Esophagus squamous epithelium (tissue), 5 donors: ENCODE results near the gene GAMT. TPM values are rescaled to one million over a fixed set of nuclear protein-coding genes. Genes with fewer than 3 reads are reported as not detected.
A peak's percentile ranks its signal among the peaks of the same experiment; 100 is the strongest.

Experiments
- DNase-seq: peaks from one replicate; lab custom pipeline; 2025; lab: John Stamatoyannopoulos, UW
- H3K27ac ChIP-seq, 4 donors: fragments of 200-600 bp; sonication (generic); one replicate each; pipeline ENCODE4 v1.5.1; 2016 to 2019; ENCODE audit warnings: mild to moderate bottlenecking in 1 of 4
- H3K27me3 ChIP-seq, 4 donors: fragments of 200-600 bp; sonication (generic); 1 replicate in 3 of 4; 2 replicates in 1 of 4; pipeline versions ENCODE4 v1.5.1 to v1.6.0; 2017 to 2021; ENCODE audit warnings: antibody characterized with exemption in 1 of 4
- H3K36me3 ChIP-seq, 3 donors: fragments of 200-600 bp; sonication (generic); one replicate each; pipeline ENCODE4 v1.5.1; 2016 to 2019
- H3K4me1 ChIP-seq, 3 donors: fragments of 200-600 bp; sonication (generic); one replicate each; pipeline ENCODE4 v1.5.1; 2017 to 2019
- H3K4me3 ChIP-seq, 4 donors: fragments of 200-600 bp; sonication (generic); 1 replicate in 3 of 4; 2 replicates in 1 of 4; pipeline ENCODE4 v1.5.1; 2016 to 2019; ENCODE audit warnings: mild to moderate bottlenecking in 2 of 4, moderate library complexity in 1 of 4
- H3K9me3 ChIP-seq, 3 donors: fragments of 200-600 bp; sonication (generic); one replicate each; pipeline ENCODE4 v1.5.1; 2016 to 2019
- CTCF ChIP-seq, 6 experiments: fragments of 450-650 bp in 4 of 6; fragments of 200-600 bp in 2 of 6; sonication (generic) in 2 of 6; IDR thresholded peaks; one replicate each; pipeline ENCODE4 v1.5.1; 2016 to 2019; ENCODE audit warnings: antibody characterized with exemption in 6 of 6, mild to moderate bottlenecking in 4 of 6, moderate library complexity in 4 of 6
- POLR2A ChIP-seq, 4 donors: fragments of 450-650 bp; IDR thresholded peaks; one replicate each; pipeline ENCODE4 v1.6.1; 2017; ENCODE audit warnings: antibody characterized with exemption in 4 of 4, mild to moderate bottlenecking in 4 of 4, moderate library complexity in 3 of 4
- WGBS, 2 donors: methylation state at CpG; one replicate each; pipeline ENCODE4 v1.1.5; 2018; 5-methylcytosine and 5-hydroxymethylcytosine counted together
- intact Hi-C: fragments of 100-400 bp; cut with DNase I; formaldehyde crosslinking; loops from one replicate; pipeline ENCODE4 v1.15.0; 2022
- total RNA-seq, 4 donors: library from RNA; depleted of rRNA; stranded (reverse); fragments of >200 nt; gene quantifications; one replicate each; pipeline ENCODE4 v1.1.0, GENCODE V29; 2016
- donor health status: DM: yes; HTN: yes; CAD: no.

GAMT gene
- total RNA-seq, 4 donors from 2014 or later, result 2.4 to 40.0 (median 13.1) TPM

GRCh38 chr19:1429750-1430149 is 28.4 kb upstream of the GAMT start:
- WGBS, 2 donors, result 100% methylated on average over 2 of the region's 14 CpGs; no CpG with 5 or more reads in 1 of the 2 donors
- Histone ChIP-seq H3K27ac (no peak overlapping the region), H3K9me3 (no peaks in the 10 kb centered on the region), H3K27me3 (no peaks in the 10 kb centered on the region), H3K36me3 (peaks cover 29 to 100% (median 66%) of the 10 kb centered on the region in 3 donors), H3K4me3 (no peak overlapping the region), H3K4me1 (peaks cover under 1 to 32% (median 6%) of the 10 kb centered on the region in 3 donors)
- no peak for TF ChIP-seq CTCF (IDR thresholded peaks at IDR 0.05)
- TF ChIP-seq POLR2A (IDR thresholded peaks at IDR 0.05), result no peak
- intact Hi-C loops, result no loop called here
- DNase-seq, result no peak

GRCh38 chr19:1428738-1429391 is 27.5 kb upstream of the GAMT start:
- no peak overlapping the region for H3K4me3 ChIP-seq
- H3K27ac ChIP-seq, result peak overlapping the region in 1 of 4 donors; percentile 18
- intact Hi-C loops, result no loop called here
- no peak for DNase-seq
- no peak for TF ChIP-seq POLR2A (IDR thresholded peaks at IDR 0.05)
- peaks cover 23 to 100% (median 61%) of the 10 kb centered on the region in 3 donors for H3K36me3 ChIP-seq
- H3K9me3 ChIP-seq, result no peaks in the 10 kb centered on the region
- no peaks in the 10 kb centered on the region for H3K27me3 ChIP-seq
- 54 to 60% methylated on average over 6 to 15 of the region's 41 CpGs for WGBS, 2 donors
- peaks cover 5 to 41% (median 11%) of the 10 kb centered on the region in 3 donors for H3K4me1 ChIP-seq

- Histone ChIP-seq H3K27ac (no peak overlapping the region), H3K4me1 (peaks cover 5 to 47% (median 11%) of the 10 kb centered on the region in 3 donors), H3K9me3 (no peaks in the 10 kb centered on the region), H3K27me3 (no peaks in the 10 kb centered on the region), H3K36me3 (peaks cover 21 to 100% (median 61%) of the 10 kb centered on the region in 3 donors), H3K4me3 (no peak overlapping the region)
- intact Hi-C loops, result no loop called here
- TF ChIP-seq CTCF (IDR thresholded peaks at IDR 0.05), result no peak
- no peak for TF ChIP-seq POLR2A (IDR thresholded peaks at IDR 0.05)
- no peak for DNase-seq
- WGBS, 2 donors, result 92 to 93% methylated on average over 17 to 19 of the region's 27 CpGs
Measured at GRCh38 chr19:1427221-1427920, 26.0 kb upstream of the GAMT start.

- WGBS, 2 donors, result 81 to 90% methylated on average over 9 of the region's 9 CpGs
- intact Hi-C loops, result no loop called here
- TF ChIP-seq POLR2A (IDR thresholded peaks at IDR 0.05) (no peak), CTCF (IDR thresholded peaks at IDR 0.05) (no peak)
- no peak overlapping the region for H3K27ac ChIP-seq
- peaks cover 23 to 100% (median 61%) of the 10 kb centered on the region in 3 donors for H3K36me3 ChIP-seq
- DNase-seq, result no peak
- no peaks in the 10 kb centered on the region for H3K9me3 ChIP-seq
- peaks cover 5 to 47% (median 11%) of the 10 kb centered on the region in 3 donors for H3K4me1 ChIP-seq
- H3K4me3 ChIP-seq, result no peak overlapping the region
- H3K27me3 ChIP-seq, result no peaks in the 10 kb centered on the region
Measured at GRCh38 chr19:1426736-1427135, 25.4 kb upstream of the GAMT start.

GRCh38 chr19:1425902-1426301 is 24.6 kb upstream of the GAMT start:
- Histone ChIP-seq H3K27me3 (no peaks in the 10 kb centered on the region), H3K9me3 (no peaks in the 10 kb centered on the region), H3K4me3 (no peak overlapping the region), H3K27ac (peak overlapping the region; percentile 41 to 75 (median 69)), H3K4me1 (peaks cover 5 to 47% (median 11%) of the 10 kb centered on the region in 3 donors), H3K36me3 (peaks cover 28 to 100% (median 65%) of the 10 kb centered on the region in 3 donors)
- TF ChIP-seq POLR2A (IDR thresholded peaks at IDR 0.05), result no peak
- TF ChIP-seq CTCF (IDR thresholded peaks at IDR 0.05), result no peak
- intact Hi-C loops, result no loop called here
- 81 to 94% methylated on average over 9 to 12 of the region's 14 CpGs for WGBS, 2 donors
- DNase-seq, result no peak
